GM19239 (cell line): ENCODE measurements around the gene ACACB.

Source experiments
- DNase-seq: peaks from one replicate; pipeline ENCODE4 v3.0.0; 2011; ENCODE audit warnings: low spot score; ENCODE audit not compliant: insufficient read length
- FAIRE-seq: peaks from 2 replicates; lab custom pipeline; 2011; peaks lifted over from hg19 to GRCh38; lab: Jason Lieb, UNC

The ACACB gene

DNA sequence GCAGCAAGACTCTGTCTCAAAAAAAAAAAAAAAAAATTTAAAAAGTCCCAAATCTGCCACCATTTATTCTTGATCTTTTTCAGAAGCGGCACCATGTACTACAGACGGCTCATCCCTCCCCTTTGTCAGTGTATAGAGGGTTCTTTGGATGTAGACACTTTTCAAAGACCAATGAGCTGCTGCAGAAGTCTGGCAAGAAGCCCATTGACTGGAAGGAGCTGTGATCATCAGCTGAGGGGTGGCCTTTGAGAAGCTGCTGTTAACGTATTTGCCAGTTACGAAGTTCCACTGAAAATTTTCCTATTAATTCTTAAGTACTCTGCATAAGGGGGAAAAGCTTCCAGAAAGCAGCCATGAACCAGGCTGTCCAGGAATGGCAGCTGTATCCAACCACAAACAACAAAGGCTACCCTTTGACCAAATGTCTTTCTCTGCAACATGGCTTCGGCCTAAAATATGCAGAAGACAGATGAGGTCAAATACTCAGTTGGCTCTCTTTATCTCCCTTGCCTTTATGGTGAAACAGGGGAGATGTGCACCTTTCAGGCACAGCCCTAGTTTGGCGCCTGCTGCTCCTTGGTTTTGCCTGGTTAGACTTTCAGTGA lies 6.5 kb upstream of the ACACB start:
- FAIRE-seq (no peak), DNase-seq (no peak)

- FAIRE-seq (no peak), DNase-seq (no peak)
Measured at GRCh38 chr12:109110988-109111495, 5.3 kb upstream of the ACACB start.

DNA sequence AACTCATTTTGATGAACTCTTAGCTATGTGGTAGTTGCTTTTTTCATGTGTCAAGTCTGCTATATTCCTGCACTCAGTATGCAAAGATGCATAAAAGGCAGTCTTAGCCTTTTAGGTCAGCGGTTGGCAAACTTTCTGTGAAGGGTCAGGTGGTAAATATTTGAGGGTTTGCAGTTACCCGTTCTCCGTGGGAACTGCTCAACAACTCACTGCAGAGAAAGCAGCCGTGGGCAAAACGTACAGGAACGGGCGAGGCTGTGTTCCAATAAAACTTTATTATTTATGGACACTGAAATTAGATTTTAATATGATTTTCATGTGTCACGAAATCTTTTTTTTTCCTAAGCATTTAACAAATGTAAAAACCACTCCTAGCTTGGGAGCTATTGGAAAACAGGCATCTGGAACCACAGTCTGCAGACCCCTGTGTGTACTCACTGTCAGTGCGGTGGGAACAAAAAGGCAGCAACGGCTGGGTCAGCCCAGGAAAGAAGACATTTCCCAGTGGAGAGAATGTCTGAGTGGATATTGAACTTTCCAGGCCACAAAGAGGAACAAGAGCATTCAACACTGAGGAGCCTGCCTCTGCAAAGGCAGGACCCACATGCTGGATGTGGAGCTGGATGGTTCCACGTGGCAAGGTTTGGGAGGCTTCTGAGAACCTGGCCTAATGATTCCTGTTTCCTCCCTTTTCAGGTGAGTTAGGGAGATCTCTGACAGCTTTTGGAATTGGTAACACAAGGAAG lies 3.5 kb upstream of the ACACB start:
- DNase-seq, result no peak
- FAIRE-seq, result no peak

DNA sequence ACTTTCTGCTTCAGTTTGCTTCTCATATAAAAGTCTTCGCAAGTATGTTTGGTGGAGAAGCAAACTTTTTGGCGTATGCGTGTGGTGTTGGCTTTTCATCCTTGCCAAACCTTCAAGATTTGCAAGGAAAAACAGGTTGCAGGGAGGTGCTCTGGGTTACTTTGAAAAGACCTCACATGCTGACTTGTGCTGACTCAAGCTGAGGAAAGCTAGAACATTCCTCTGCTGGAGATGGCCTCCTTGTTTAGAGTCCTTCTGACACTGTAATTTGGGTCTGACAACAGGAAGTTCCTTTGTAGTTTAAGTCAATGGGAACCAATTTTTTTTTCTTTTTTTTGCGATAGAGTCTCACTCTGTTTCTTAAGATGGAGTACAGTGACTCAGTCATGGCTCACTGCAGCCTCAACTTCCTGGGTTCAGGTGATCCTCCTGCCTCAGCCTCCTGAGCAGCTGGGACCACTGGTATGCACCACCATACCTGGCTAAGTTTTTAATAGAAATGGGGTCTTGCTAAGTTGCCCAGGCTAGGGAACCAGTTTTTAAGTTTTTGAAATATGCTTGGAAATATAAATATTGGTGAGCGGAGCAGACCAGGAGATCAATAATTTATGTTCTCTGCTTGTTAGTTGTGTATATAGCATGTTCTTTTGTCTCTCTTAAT lies 2.6 kb upstream of the ACACB start:
- FAIRE-seq (no peak), DNase-seq (no peak)

DNA sequence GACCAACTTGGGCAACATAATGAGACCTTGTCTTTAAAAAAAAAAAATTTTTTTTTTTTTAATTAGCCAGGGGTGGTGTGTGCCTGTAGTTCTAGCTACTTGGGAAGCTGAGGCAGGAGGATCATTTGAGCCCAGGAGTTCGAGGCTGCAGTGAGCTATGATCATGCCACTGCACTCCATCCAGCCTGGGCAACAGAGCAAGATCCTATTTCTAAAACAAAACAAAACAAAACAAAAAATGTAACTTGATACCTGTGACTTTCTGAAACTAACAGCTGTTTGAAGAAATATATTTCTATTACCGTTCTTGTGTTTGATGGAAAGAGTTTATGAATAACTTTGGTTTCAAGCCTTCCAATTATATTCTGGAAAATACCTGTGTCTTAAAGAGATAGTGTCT lies 1.7 kb upstream of the ACACB start:
- DNase-seq (no peak), FAIRE-seq (no peak)

DNA sequence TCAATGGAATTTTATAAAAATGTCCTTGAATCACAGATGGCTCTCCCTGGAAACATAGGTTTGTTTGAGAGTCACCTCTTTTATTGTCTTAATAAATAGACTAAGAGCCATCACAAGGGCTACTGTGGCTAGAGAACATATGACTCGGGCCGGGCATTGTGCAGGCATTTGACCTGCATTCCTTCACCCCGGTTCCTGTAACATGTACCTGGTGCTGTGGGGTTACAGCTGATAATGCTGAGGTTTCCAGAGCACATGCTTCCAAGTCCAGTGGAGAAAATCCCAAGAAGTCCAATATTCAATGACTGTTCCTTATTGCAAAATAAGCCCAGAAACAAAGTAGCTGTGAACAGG lies 1.0 kb upstream of the ACACB start:
- FAIRE-seq (no peak), DNase-seq (no peak)

DNA sequence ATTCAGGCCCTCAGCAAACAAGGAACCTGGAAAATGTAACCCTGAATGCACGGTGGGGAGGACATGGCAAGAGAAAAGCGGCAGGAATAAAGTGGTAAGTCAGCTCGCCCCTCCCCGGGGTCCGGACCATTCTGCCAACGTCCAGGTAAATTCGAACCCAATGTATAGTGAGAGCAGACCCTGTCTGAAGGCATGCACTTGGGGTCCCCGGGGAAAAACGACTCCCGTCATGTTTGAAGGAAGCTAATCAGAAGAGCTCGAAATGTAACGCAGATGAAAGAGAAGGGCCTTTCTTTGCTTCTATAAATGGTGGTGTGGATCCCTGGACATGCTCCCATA lies 193 bp downstream of the ACACB start:
- no peak for FAIRE-seq
- DNase-seq, result no peak

GRCh38 chr12:109120095-109120494 lies 3.7 kb downstream of the ACACB start:
- FAIRE-seq (no peak), DNase-seq (no peak)

- no peak for DNase-seq
- no peak for FAIRE-seq
Measured at GRCh38 chr12:109120557-109120956, 4.2 kb downstream of the ACACB start.

DNA sequence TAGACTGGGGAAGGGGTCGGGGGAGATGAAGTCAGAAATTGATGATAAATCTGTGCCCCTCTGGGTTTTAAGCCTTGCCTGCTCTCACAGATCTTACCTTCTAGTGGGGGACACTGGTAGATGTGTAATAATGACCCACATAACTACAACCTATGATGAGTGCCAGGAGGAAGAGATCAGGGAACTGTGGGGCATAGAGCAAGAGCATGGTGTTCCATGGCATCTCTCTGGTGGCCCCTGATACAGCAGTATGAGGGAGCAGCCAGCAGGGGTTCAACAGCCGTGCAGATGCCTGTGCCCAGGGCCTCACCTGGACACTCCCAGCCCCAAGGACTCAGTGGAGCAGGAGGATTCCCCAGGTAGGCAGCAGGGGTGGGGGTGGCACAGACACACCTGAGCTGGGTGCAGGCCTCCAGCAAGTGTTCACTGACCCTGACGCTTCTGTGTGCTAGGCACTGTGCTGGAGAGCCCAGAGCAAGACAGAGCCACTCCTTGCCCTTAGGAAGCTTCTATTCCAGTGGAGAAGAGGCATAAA lies 5.0 kb downstream of the ACACB start:
- FAIRE-seq (no peak), DNase-seq (no peak)

GRCh38 chr12:109124878-109125648 lies 8.7 kb downstream of the ACACB start:
- DNase-seq, result no peak
- FAIRE-seq, result no peak

DNA sequence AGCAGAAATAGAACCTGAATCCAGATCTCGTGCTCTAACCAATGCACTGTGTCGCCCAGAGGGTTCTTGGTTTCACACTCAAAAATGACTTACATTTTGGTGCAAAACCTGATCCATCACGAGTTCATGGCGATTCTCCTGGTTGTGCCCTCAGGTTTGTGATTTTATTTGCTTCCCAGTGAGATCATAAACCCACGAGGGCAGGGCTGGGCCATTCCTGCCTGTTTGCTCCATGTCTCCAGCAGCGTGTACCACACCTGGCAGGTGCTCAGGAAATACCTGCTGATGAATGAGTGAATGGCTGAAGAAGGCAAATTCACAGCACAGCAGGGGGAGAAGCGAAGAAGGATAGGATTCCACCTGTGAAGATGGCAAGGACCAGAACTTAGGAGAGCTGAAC lies 9.4 kb downstream of the ACACB start:
- no peak for DNase-seq
- FAIRE-seq, result no peak

DNA sequence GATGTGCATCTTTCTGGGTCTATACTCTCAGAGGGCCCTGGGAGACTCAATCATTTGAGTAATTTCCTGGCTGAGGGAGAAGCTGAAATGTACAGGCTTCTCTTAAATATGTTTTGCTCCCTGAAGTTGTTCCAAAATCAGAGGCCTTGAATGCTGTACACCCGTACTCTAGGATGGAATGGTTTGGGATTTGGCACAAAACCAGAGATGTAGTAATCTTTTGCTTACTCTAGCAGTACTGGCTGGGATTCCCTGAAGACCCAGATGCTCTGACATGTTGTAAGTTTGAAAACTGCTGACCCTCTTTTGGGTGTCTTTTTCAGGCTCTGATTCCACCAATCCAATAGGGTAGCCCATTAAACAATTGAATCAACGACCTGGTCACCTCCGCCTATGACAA lies 10.4 kb downstream of the ACACB start:
- FAIRE-seq (no peak), DNase-seq (no peak)

- FAIRE-seq (no peak), DNase-seq (no peak)
Measured at GRCh38 chr12:109127533-109128242, 11.3 kb downstream of the ACACB start.

- FAIRE-seq (no peak), DNase-seq (no peak)
Measured at GRCh38 chr12:109130297-109131153, 14.1 kb downstream of the ACACB start.

GRCh38 chr12:109131154-109132050 lies 15.0 kb downstream of the ACACB start:
- no peak for FAIRE-seq
- DNase-seq, result no peak

DNA sequence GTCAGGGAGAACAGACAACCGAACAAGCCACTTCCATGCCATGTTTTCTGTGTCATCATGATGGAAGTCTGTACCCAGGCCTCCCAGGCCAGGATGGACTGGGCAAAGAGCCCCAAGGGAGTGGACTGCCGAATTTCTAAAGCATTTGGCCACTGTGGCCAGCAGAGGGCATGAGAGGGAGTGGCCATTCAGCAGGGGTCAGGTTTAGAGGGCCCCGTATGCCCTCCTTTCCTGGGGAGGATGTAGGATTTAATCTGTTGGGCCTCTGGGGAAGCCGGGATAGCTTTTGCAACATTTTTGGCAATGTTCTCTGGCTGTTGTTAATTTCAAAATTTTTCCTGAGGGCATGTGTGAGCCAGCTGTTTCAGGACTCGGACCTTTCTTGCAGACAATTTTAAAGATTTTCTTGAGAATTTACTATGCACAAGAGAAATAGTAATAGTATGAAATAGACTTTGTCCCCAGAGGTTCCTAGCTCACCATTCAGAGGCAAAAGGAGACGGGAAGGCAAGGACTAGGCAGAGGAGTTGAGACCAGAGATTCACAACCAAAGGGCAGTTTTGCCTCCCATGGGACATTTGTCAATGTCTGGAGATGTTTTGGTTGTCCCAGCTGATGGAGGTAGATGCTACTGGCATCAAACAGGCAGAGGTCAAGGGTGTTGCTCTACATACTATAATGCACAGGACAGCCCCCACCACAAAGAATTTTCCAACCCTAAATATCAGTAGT lies 18.0 kb downstream of the ACACB start:
- FAIRE-seq, result no peak
- no peak for DNase-seq
